HepG2 (cell line): ENCODE measurements around the gene ENDOD1. TPM values are rescaled to one million over a fixed set of nuclear protein-coding genes. Genes with fewer than 3 reads are reported as not detected.

Experiments
- CHCHD3 ChIP-seq: sonication (generic); formaldehyde crosslinking; IDR thresholded peaks from 2 replicates; pipeline ENCODE4 v1.8.0; 2022; ENCODE audit warnings: mild to moderate bottlenecking, missing genetic modification reagents, moderate library complexity
- EZH2 ChIP-seq: conservative IDR thresholded peaks from 2 replicates; pipeline ENCODE4 v1.6.1; 2012; ENCODE audit warnings: mild to moderate bottlenecking, low read depth, low read length, moderate library complexity
- HMGA1 ChIP-seq: sonication (generic); formaldehyde crosslinking; conservative IDR thresholded peaks from 2 replicates; pipeline ENCODE4 v1.4.0; 2020; ENCODE audit warnings: missing genetic modification reagents
- PRDM4 ChIP-seq: sonication (generic); formaldehyde crosslinking; IDR thresholded peaks from 2 replicates; pipeline ENCODE4 v1.9.0; 2021; ENCODE audit warnings: missing genetic modification reagents, borderline replicate concordance
- SMARCC2 ChIP-seq: fragments of 450-650 bp; IDR thresholded peaks from 2 replicates; pipeline ENCODE4 v1.6.1; 2017; ENCODE audit warnings: antibody characterized with exemption, mild to moderate bottlenecking
- YEATS2 ChIP-seq: sonication (generic); formaldehyde crosslinking; IDR thresholded peaks from 2 replicates; pipeline ENCODE4 v1.4.0; 2020; ENCODE audit warnings: missing genetic modification reagents, borderline replicate concordance
- ZEB1 ChIP-seq: IDR thresholded peaks from 2 replicates; pipeline ENCODE4 v1.6.1; 2012; ENCODE audit warnings: mild to moderate bottlenecking, low read depth, inconsistent platforms; ENCODE audit not compliant: insufficient replicate concordance
- ZFX ChIP-seq: sonication (generic); formaldehyde crosslinking; IDR thresholded peaks from 2 replicates; pipeline ENCODE4 v1.4.0; 2020; ENCODE audit warnings: mild to moderate bottlenecking, low read depth, missing genetic modification reagents, moderate library complexity
- ZNF263 ChIP-seq: sonication (generic); formaldehyde crosslinking; IDR thresholded peaks from 2 replicates; pipeline ENCODE4 v1.4.0; 2020; ENCODE audit warnings: missing genetic modification reagents
- ZNF512B ChIP-seq: sonication (generic); formaldehyde crosslinking; IDR thresholded peaks from 2 replicates; pipeline ENCODE4 v1.5.1; 2020; ENCODE audit warnings: missing genetic modification reagents, mild to moderate bottlenecking, borderline replicate concordance
- ZNF543 ChIP-seq: sonication (generic); formaldehyde crosslinking; IDR thresholded peaks from 2 replicates; pipeline ENCODE4 v1.4.0; 2020; ENCODE audit warnings: mild to moderate bottlenecking, missing genetic modification reagents
- ZSCAN30 ChIP-seq: sonication (generic); formaldehyde crosslinking; IDR thresholded peaks from 2 replicates; pipeline ENCODE4 v1.5.0; 2020; ENCODE audit warnings: mild to moderate bottlenecking, missing genetic modification reagents
- polyA plus RNA-seq, 8 experiments: library from polyadenylated mRNA; depleted of rRNA in 3 of 8; stranded (reverse) in 7 of 8; unstranded in 1 of 8; fragments of >200 nt; fragmentation: Illumina TruSeq in 4 of 8; extraction: Trizol in 4 of 8; gene quantifications; 2 replicates each; pipeline versions ENCODE4 v1.2.1 to v1.2.3, GENCODE V29; 2011 to 2016; ENCODE audit warnings: low read depth in 4 of 8, missing spikeins in 1 of 8, mixed read lengths in 1 of 8; ENCODE audit not compliant: insufficient read depth in 1 of 8
- total RNA-seq, 5 experiments: library from RNA; depleted of rRNA; stranded (reverse); fragments of >200 nt; fragmentation: Illumina TruSeq; extraction: Trizol; gene quantifications; 2 replicates each; pipeline ENCODE4 v1.2.3, GENCODE V29; 2016; ENCODE audit warnings: low read depth in 1 of 5
- TF ChIP-seq, protein P1 (sequence below): sonication (generic); formaldehyde crosslinking; IDR thresholded peaks from 2 replicates; pipeline ENCODE4 v1.5.0; 2020; ENCODE audit warnings: missing genetic modification reagents
- TF ChIP-seq, protein P2 (sequence below): IDR thresholded peaks from 2 replicates; pipeline ENCODE4 v1.6.1; 2016; ENCODE audit warnings: mild to moderate bottlenecking, missing biosample characterization, missing genetic modification reagents

Gene ENDOD1
- total and polyA plus RNA-seq, 2 of the 13 experiments (the other 11 are each of a cell fraction or from before 2014, with no cell fraction given), result 2.0 to 6.8 TPM

DNA sequence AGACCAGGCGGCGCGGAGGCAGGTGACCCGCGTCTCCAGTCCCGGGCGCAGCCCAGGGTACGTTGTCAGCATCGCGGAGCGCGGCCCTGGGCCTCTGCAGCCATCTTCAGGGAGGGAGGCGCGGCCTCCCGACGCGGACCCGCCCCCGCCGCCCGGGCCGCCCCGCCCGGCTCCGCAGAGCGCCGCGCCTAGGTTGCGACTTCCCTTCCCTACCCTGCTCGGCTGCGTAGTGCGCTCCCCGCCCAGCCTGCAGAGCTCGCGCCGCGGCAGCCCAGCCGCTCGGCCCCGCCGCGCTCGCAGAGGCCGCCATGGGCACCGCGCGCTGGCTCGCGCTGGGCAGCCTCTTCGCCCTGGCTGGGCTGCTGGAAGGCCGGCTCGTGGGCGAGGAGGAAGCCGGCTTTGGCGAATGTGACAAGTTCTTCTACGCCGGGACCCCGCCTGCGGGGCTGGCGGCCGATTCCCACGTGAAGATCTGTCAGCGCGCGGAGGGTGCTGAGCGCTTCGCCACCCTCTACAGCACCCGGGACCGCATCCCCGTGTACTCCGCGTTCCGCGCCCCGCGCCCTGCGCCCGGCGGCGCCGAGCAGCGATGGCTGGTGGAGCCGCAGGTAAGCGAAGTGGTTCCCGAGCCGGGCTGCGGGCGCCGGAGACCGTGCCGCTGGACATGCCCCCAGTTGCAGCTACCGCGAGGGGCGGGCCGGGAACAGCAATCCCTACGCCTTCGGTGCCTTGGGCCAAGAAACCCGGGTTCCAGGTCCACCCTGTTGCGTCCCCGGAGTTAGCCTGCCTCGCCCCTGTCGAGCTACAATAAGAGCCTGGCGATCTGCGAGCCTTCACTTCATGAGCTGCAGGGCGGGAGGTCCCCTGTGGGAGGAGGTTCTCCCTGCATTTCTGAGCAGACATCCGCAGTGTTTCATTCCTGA, at the start of gene ENDOD1 (continued):
- TF ChIP-seq PRDM4 (no peak), ZEB1 (no peak), ZSCAN30 (CRISPR knock-in tag) (no peak), YEATS2 (CRISPR knock-in tag) (no peak), SMARCC2 (no peak), ZNF543 (CRISPR knock-in tag) (no peak), ZNF512B (no peak), ZFX (peak; percentile 65), CHCHD3 (0 out of 2 replicates have a peak, but pooled peaks have one; percentile 53), EZH2 (no peak), HMGA1 (CRISPR knock-in tag) (no peak), ZNF263 (CRISPR knock-in tag) (peak; percentile 31; the same call in 1 of the 2 replicates)
- TF ChIP-seq, protein P1, sequence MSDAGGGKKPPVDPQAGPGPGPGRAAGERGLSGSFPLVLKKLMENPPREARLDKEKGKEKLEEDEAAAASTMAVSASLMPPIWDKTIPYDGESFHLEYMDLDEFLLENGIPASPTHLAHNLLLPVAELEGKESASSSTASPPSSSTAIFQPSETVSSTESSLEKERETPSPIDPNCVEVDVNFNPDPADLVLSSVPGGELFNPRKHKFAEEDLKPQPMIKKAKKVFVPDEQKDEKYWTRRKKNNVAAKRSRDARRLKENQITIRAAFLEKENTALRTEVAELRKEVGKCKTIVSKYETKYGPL (CRISPR knock-in tag), result 0 out of 2 replicates have a peak, but pooled peaks have one; percentile 21
- TF ChIP-seq, protein P2, sequence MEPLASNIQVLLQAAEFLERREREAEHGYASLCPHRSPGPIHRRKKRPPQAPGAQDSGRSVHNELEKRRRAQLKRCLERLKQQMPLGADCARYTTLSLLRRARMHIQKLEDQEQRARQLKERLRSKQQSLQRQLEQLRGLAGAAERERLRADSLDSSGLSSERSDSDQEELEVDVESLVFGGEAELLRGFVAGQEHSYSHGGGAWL (CRISPR knock-in tag), result no peak
